ENCODE data around the gene ADAD2. TPM values are rescaled to one million over a fixed set of nuclear protein-coding genes. Genes with fewer than 3 reads are reported as not detected.

ADAD2 gene
- total RNA-seq, 1 donor from 2014 or later = not detected

GRCh38 chr16:84169765-84170310, 21.1 kb upstream of the ADAD2 start:
- H3K4me3 Mint-ChIP-seq = no peak overlapping the region
- H3K27me3 Mint-ChIP-seq = peaks cover 8% of the 10 kb centered on the region
- no peak for DNase-seq (ENCODE audit: extremely low spot score, unreplicated experiment)
- no peak for TF ChIP-seq CTCF (conservative IDR thresholded peaks at IDR 0.05)
- peaks cover 4% of the 10 kb centered on the region for H3K4me1 Mint-ChIP-seq (ENCODE audit: unreplicated experiment)
- no peak overlapping the region for H3K27ac Mint-ChIP-seq
- no peaks in the 10 kb centered on the region for H3K36me3 Mint-ChIP-seq
- H3K9me3 Mint-ChIP-seq = no peaks in the 10 kb centered on the region

DNA sequence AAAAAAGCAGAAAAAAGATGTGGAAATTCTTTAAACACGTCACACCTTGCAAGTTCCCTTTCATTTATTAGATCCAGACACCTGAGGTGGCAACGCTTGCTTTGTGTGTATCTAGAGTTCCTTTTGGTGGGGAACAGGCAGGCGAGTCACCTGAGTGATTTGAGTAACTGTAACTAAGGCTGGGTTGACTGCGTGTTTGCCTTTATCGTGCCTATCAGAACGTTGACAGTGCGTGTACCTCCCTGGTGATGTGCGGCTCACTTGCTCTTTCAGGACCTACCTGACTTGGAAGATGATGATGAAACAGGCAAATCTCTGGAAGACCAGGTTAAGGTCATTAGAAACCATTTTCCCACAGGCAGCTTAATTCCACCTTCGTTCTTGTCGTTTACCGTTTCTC, 16.6 kb upstream of the ADAD2 start:
- no peaks in the 10 kb centered on the region for H3K36me3 Mint-ChIP-seq
- no peak for TF ChIP-seq CTCF (conservative IDR thresholded peaks at IDR 0.05)
- no peak for DNase-seq (ENCODE audit: extremely low spot score, unreplicated experiment)
- H3K9me3 Mint-ChIP-seq = no peaks in the 10 kb centered on the region
- H3K27me3 Mint-ChIP-seq = no peaks in the 10 kb centered on the region
- H3K4me1 Mint-ChIP-seq (ENCODE audit: unreplicated experiment) = peaks cover 22% of the 10 kb centered on the region
- H3K4me3 Mint-ChIP-seq = no peak overlapping the region
- H3K27ac Mint-ChIP-seq = no peak overlapping the region

DNA sequence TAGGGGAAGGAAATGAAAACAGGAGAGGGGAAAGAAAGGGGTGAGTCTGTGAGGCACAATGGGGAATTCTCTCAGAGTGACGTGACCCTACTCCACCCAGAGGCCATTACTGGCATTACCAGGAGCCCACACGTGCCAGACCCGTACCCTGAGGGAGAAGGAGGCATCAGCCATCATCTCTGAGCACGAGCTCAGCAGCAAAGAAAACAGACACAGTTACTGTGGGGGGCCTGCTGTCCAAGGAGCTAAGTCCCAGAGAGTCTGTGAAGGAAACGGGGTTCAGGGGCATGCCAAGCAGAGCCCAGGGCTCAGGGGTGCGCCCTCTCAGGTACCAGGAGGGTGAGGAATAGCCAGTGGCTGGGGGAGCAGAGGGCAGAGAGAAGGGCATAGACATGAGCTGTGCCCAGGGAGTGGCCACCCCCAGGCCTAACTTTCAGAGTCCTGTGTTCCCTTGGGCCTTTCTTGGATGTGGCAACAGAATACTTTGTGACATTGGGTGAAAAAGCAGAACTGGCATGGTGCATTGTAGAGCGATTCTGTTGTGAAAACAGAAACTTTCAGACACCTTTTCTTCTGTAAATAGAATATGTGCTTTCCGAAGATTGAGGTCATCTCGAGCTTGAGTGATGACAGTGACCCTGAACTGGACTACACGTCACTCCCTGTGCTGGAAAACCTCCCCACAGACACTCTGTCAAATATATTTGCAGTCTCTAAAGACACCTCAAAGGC, 15.4 kb upstream of the ADAD2 start:
- TF ChIP-seq CTCF (conservative IDR thresholded peaks at IDR 0.05) = peak; percentile 85
- no peaks in the 10 kb centered on the region for H3K36me3 Mint-ChIP-seq
- DNase-seq (ENCODE audit: extremely low spot score, unreplicated experiment) = no peak
- peaks cover 22% of the 10 kb centered on the region for H3K4me1 Mint-ChIP-seq (ENCODE audit: unreplicated experiment)
- H3K4me3 Mint-ChIP-seq = peak overlapping the region; percentile 26
- no peaks in the 10 kb centered on the region for H3K27me3 Mint-ChIP-seq
- H3K9me3 Mint-ChIP-seq = no peaks in the 10 kb centered on the region
- peak overlapping the region; percentile 21 for H3K27ac Mint-ChIP-seq

DNA sequence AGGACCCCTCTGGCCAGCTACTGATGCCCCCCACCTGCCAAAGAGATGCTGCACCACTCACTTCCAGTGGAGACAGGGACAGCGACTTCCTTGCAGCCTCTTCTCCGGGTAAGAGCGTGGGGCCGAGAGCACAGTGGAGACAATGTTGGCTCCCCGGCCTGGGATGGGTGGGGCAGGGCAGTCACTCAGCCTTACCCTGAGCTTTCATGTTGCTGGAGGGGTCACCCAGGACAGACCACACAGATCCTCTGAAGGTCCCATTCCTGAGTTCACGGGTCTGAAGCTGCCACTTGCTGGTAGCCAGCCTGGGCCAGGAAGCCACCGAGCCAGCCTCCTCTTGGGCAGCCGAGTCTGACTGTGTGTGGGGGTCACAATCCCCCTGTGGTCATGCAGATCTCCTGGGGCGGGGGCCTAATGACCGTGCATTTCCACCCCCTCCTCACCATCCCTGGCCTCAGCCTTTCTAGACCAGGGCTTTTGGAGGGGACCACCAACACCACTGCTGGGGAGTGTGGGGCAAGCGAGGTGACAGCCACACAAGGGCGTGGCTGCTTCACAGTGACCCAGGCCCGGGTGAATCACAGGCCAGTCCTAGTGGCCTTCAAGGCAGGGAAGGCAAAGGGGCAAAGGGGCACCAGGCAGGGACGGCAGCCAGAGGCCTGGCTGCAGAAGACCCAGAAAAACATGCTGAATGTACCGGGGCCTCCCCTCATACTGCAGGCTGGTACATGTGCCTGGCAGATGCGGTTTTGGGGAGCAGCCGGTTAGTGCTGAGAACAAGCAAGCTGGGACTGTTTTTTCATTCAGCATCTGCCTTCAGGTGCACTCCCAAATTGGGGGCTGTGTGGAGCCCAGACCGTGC, 14.5 kb upstream of the ADAD2 start:
- DNase-seq (ENCODE audit: extremely low spot score, unreplicated experiment) = no peak
- Mint-ChIP-seq H3K9me3 (no peaks in the 10 kb centered on the region), H3K36me3 (no peaks in the 10 kb centered on the region), H3K27ac (peak overlapping the region; percentile 64), H3K27me3 (no peaks in the 10 kb centered on the region), H3K4me3 (no peak overlapping the region), H3K4me1 (ENCODE audit: unreplicated experiment) (peaks cover 22% of the 10 kb centered on the region)
- no peak for TF ChIP-seq CTCF (conservative IDR thresholded peaks at IDR 0.05)

- TF ChIP-seq CTCF (conservative IDR thresholded peaks at IDR 0.05) = no peak
- Mint-ChIP-seq H3K9me3 (no peaks in the 10 kb centered on the region), H3K27ac (peak overlapping the region; percentile 64)
These were observed 13.2 kb upstream of the ADAD2 start for GRCh38 chr16:84177741-84178073.

More at GRCh38 chr16:84177741-84178073, 13.2 kb upstream of the ADAD2 start:
- Mint-ChIP-seq H3K27me3 (no peaks in the 10 kb centered on the region), H3K4me1 (ENCODE audit: unreplicated experiment) (peaks cover 22% of the 10 kb centered on the region), H3K4me3 (peak overlapping the region; percentile 23), H3K36me3 (no peaks in the 10 kb centered on the region)
- DNase-seq (ENCODE audit: extremely low spot score, unreplicated experiment) = no peak

Data from type B pancreatic cell (in vitro differentiated cells).